ENCODE measurements around the gene RARRES2.

The RARRES2 gene

DNA sequence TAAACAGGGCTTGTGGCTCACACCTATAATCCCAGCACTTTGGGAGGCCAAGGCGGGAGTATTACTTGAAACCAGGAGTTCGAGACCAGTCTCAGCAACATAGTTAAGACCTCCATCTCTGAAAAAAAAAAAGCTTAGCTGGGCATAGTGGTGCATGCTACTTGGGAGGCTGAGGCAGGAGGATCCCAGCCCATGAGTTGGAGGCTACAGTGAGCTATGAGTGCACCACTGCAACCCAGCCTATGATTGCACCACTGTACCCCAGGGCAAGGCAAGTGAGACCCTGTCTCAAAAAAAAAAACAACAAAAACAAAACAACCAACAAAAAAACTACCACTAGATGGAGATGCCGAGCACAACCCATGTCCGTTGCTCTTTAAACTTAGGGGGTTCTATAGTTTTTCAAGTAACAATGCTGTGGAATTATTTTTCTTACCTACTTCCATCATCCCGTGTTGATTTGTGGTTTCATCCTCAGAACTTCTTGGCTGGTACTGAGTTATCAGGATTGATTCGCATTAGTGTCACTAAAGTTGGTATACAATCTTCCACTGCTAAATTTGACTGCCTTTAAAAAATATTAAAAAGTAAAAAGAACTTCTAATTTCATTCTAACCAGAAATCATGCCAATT is 15.0 kb upstream of the RARRES2 start:
- Mint-ChIP-seq H3K27me3 (no peaks in the 10 kb centered on the region), H3K4me1 (peaks cover 40% of the 10 kb centered on the region), H3K27ac (ENCODE audit: low read depth) (no peak overlapping the region), H3K9me3 (no peaks in the 10 kb centered on the region), H3K36me3 (ENCODE audit: insufficient read depth) (peaks cover 9% of the 10 kb centered on the region), H3K4me3 (no peak overlapping the region)
- ATAC-seq (replicated peaks; ENCODE audit: extremely low read depth, poor library complexity, severe bottlenecking) (no peak), DNase-seq (ENCODE audit: low spot score in 2 of 2) (no peak)

DNA sequence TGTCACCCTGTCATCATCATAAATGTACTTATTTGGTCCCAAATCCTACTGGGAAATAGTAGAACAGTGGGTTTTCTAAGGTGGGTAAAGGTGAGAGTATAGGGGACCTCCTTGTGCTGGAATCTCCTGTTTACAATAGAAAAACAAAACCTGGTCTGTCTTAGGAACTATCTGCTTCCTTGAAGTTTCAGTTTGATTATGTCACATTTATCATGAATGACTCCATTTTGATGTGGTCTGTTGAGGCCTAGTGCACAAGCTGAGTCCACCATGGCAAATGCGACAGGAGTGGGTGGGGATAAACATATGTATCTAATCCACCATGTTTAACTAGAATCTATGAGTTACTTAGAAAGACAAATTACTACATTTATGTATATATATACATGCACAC is 14.2 kb upstream of the RARRES2 start:
- peaks cover 40% of the 10 kb centered on the region for H3K4me1 Mint-ChIP-seq
- DNase-seq (ENCODE audit: low spot score in 2 of 2) (no peak), ATAC-seq (replicated peaks; ENCODE audit: extremely low read depth, poor library complexity, severe bottlenecking) (no peak)
- H3K9me3 Mint-ChIP-seq: no peaks in the 10 kb centered on the region
- no peak overlapping the region for H3K4me3 Mint-ChIP-seq
- no peaks in the 10 kb centered on the region for H3K27me3 Mint-ChIP-seq
- no peak overlapping the region for H3K27ac Mint-ChIP-seq (ENCODE audit: low read depth)
- peaks cover 9% of the 10 kb centered on the region for H3K36me3 Mint-ChIP-seq (ENCODE audit: insufficient read depth)

DNA sequence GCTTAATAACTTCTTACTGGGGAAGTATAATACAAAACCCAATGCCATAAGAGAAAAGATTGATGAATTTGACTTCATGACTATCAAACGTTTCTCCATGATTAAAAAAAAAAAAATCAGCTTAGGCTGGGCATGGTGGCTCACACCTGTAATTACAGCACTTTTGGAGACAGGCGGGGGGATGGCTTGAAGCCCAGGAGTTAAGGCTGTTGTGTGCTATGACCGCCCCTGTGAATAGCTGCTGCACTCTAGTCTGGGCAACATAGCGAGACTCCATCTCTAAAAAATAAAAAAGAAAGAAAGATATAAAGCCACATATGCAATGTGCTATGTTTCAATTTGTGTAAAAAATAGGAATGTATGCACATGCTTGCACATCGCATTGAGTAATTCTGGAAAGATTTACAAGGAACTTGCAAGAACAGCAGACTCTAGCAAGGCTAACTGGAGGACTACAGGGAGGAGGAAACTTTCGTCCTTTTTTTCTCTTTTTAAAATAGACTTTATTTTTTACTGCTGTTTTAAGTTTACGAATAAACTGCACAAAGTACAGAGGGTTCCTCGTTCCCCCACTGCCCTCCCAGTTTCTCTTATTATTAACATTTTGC is 10.3 kb upstream of the RARRES2 start:
- Mint-ChIP-seq H3K4me1 (peaks cover 6% of the 10 kb centered on the region), H3K4me3 (no peak overlapping the region), H3K36me3 (ENCODE audit: insufficient read depth) (peaks cover 2% of the 10 kb centered on the region), H3K27ac (ENCODE audit: low read depth) (no peak overlapping the region), H3K27me3 (peaks cover 3% of the 10 kb centered on the region), H3K9me3 (no peaks in the 10 kb centered on the region)
- ATAC-seq (replicated peaks; ENCODE audit: extremely low read depth, poor library complexity, severe bottlenecking) (no peak), DNase-seq (ENCODE audit: low spot score in 2 of 2) (no peak)

DNA sequence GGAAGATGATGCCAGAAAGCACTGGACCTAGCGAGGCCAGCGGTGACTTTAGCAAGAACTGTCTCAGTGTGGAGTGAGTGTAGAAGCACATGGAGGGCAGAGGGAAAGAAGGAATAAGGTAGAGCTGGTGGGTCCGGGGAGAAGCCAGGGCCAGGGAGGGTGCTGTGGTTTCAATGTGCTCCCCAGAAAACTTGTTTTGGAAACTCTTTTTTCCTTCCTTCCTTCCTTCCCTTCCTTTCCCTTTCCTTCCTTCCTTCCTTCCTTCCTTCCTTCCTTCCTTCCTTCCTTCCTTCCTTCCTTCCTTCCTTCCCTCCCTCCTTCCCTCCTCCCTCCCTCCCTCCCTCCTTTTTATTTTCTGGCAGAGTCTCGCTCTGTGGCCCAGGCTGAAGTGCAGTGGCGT is 5.5 kb upstream of the RARRES2 start:
- Mint-ChIP-seq H3K27me3 (peaks cover 33% of the 10 kb centered on the region), H3K27ac (ENCODE audit: low read depth) (no peak overlapping the region), H3K4me3 (no peak overlapping the region), H3K9me3 (no peaks in the 10 kb centered on the region), H3K4me1 (no peaks in the 10 kb centered on the region), H3K36me3 (ENCODE audit: insufficient read depth) (no peaks in the 10 kb centered on the region)
- DNase-seq (ENCODE audit: low spot score in 2 of 2) (no peak), ATAC-seq (replicated peaks; ENCODE audit: extremely low read depth, poor library complexity, severe bottlenecking) (no peak)

DNA sequence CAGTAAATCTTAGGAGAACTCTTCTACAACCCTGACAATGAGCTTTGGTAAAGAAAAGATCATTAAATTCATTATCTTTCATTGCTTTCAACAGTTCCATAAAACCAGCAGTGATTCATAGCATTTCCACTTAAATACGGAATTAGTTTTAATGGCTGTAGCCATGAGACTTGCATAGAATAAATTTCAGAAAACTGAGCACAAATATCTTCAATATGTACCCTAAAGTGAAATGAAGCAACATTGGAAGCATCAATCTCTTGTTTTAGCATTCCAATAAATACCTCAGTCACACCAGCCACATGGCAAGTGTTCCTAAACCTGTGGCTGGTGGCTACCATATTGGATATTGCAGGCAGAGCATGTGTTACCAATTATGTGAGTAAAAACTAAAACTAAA is 3.6 kb upstream of the RARRES2 start:
- H3K9me3 Mint-ChIP-seq: no peaks in the 10 kb centered on the region
- H3K4me3 Mint-ChIP-seq: no peak overlapping the region
- DNase-seq (ENCODE audit: low spot score in 2 of 2) (no peak), ATAC-seq (replicated peaks; ENCODE audit: extremely low read depth, poor library complexity, severe bottlenecking) (no peak)
- H3K36me3 Mint-ChIP-seq (ENCODE audit: insufficient read depth): peaks cover 2% of the 10 kb centered on the region
- no peaks in the 10 kb centered on the region for H3K4me1 Mint-ChIP-seq
- peaks cover 38% of the 10 kb centered on the region for H3K27me3 Mint-ChIP-seq
- H3K27ac Mint-ChIP-seq (ENCODE audit: low read depth): no peak overlapping the region

DNA sequence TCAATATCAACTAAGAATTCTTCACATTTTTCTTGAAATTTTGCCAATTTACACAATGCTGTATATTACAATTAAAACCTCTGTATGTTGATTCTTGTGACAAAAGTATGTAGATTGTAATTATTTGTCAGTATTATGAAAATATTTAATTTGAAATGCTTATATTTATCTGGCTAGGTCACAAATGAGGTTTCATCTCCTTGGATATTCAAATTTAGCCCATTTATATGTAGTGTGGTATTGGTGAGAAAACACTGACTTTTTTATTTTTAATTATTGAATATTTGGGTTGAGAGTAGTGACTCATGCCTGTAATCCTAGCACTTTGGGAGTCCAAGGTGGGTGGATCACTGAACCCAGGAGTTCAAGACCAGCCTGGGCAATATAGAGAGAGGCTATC is 2.9 kb upstream of the RARRES2 start:
- ATAC-seq (replicated peaks; ENCODE audit: extremely low read depth, poor library complexity, severe bottlenecking) (no peak), DNase-seq (ENCODE audit: low spot score in 2 of 2) (no peak)
- peaks cover 2% of the 10 kb centered on the region for H3K36me3 Mint-ChIP-seq (ENCODE audit: insufficient read depth)
- H3K4me1 Mint-ChIP-seq: no peaks in the 10 kb centered on the region
- H3K27ac Mint-ChIP-seq (ENCODE audit: low read depth): no peak overlapping the region
- H3K9me3 Mint-ChIP-seq: no peaks in the 10 kb centered on the region
- H3K27me3 Mint-ChIP-seq: peaks cover 38% of the 10 kb centered on the region
- H3K4me3 Mint-ChIP-seq: no peak overlapping the region

DNA sequence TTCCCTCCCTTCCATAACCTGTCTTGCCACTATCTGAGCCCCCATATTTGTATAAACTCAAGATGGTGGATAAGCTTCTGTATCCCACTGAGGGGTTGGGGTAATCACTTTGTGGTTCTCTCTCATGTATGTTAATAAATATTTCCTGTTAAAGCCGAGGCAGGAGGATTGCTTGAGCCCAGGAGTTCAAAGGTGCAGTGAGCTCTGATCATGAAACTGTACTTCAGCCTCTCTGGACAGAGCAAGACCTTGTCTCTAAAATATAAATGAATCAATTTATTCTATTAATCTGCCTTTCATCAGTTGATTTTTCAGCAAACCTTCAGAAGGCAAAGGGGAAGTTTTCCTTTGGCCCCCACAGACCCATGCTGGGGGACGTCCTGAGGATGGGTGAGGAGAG is 1.8 kb upstream of the RARRES2 start:
- no peak overlapping the region for H3K4me3 Mint-ChIP-seq
- ATAC-seq (replicated peaks; ENCODE audit: extremely low read depth, poor library complexity, severe bottlenecking): no peak

DNA sequence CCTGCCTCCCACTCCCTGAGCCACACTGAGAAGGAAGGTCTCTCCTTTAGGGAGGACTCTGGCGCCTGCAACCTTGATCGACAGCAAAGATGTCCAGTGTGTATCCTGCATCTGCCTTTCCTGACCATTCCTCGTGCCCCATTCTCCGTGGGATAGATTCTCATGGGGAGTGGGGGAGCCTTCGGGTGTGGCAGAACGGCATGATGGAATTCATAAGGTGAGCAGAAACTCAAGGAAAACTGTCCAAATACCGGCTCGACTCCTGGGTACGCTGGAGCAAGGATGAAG is 636 bp upstream of the RARRES2 start:
- Mint-ChIP-seq H3K27me3 (peaks cover 38% of the 10 kb centered on the region), H3K4me3 (no peak overlapping the region), H3K36me3 (ENCODE audit: insufficient read depth) (peaks cover 6% of the 10 kb centered on the region), H3K9me3 (no peaks in the 10 kb centered on the region), H3K4me1 (peaks cover 5% of the 10 kb centered on the region), H3K27ac (ENCODE audit: low read depth) (no peak overlapping the region)
- DNase-seq (ENCODE audit: low spot score in 2 of 2) (no peak), ATAC-seq (replicated peaks; ENCODE audit: extremely low read depth, poor library complexity, severe bottlenecking) (no peak)

More for the DNA sequence above, 1.8 kb upstream of the RARRES2 start:
- Mint-ChIP-seq H3K9me3 (no peaks in the 10 kb centered on the region), H3K4me1 (peaks cover under 1% of the 10 kb centered on the region), H3K27me3 (peaks cover 38% of the 10 kb centered on the region), H3K36me3 (ENCODE audit: insufficient read depth) (peaks cover 3% of the 10 kb centered on the region), H3K27ac (ENCODE audit: low read depth) (no peak overlapping the region)
- DNase-seq (ENCODE audit: low spot score in 2 of 2): no peak

DNA sequence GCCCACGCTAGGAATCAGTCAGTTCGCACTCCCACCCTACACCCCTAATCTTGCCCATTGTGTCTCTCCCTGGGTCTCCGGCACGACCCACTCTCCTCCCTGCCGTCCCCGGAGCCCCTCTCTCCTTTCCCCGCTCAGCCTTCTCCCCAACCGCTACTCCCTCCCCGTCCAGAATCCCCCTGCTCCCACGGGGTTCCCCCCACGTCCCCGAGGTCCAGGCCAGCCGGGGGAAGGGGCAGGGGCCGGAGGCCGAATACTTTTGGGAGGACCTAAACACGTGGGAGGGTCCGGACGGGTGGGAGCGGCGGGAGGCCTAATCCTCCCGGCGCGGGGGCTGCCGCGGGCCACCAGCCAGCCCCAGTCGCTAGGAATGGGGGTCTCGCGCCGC is 560 bp downstream of the RARRES2 start:
- H3K27ac Mint-ChIP-seq (ENCODE audit: low read depth): no peak overlapping the region
- peaks cover 27% of the 10 kb centered on the region for H3K27me3 Mint-ChIP-seq
- H3K4me3 Mint-ChIP-seq: no peak overlapping the region
- DNase-seq (ENCODE audit: low spot score in 2 of 2) (no peak), ATAC-seq (replicated peaks; ENCODE audit: extremely low read depth, poor library complexity, severe bottlenecking) (no peak)
- no peaks in the 10 kb centered on the region for H3K9me3 Mint-ChIP-seq
- H3K4me1 Mint-ChIP-seq: peaks cover 5% of the 10 kb centered on the region
- peaks cover 6% of the 10 kb centered on the region for H3K36me3 Mint-ChIP-seq (ENCODE audit: insufficient read depth)

DNA sequence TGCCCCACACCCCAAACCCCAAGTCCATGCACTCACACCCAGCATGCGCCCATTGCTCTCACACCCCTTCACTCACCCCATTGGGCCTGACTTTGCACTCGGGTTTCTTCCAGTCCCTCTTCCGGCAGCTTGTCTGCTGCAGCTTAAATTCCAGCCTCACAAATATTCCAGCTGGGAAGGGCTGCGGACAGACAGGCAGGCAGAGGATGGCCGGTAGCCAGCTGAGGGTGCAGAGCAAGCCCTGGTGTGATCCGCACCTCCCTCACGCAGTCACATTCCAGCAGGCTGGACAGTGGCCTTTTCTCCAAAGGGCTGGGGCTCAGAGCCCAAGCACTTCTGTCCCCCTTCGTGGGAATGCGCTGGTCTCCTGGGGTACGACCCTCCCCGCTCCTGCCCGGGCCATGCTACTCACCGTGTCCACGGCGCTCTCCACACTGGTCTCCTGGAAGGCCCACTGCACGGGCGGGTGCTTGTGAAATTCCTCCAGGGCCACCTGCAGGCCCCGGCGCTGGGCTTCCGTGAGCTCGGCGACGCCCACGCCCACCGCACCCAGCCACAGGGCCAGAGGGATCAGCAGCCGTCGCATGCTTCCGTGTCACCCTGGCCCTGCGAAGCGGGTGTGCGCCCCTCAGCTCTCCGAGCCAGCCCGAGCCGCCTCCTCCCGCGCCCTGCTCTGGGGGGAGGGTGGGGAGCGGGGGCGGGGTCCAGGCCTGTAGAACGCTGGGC is 1.2 kb downstream of the RARRES2 start:
- Mint-ChIP-seq H3K36me3 (ENCODE audit: insufficient read depth) (peaks cover 6% of the 10 kb centered on the region), H3K4me1 (peaks cover 5% of the 10 kb centered on the region), H3K27me3 (peaks cover 24% of the 10 kb centered on the region), H3K4me3 (no peak overlapping the region), H3K9me3 (no peaks in the 10 kb centered on the region), H3K27ac (ENCODE audit: low read depth) (no peak overlapping the region)
- ATAC-seq (replicated peaks; ENCODE audit: extremely low read depth, poor library complexity, severe bottlenecking) (no peak), DNase-seq (ENCODE audit: low spot score in 2 of 2) (no peak)

DNA sequence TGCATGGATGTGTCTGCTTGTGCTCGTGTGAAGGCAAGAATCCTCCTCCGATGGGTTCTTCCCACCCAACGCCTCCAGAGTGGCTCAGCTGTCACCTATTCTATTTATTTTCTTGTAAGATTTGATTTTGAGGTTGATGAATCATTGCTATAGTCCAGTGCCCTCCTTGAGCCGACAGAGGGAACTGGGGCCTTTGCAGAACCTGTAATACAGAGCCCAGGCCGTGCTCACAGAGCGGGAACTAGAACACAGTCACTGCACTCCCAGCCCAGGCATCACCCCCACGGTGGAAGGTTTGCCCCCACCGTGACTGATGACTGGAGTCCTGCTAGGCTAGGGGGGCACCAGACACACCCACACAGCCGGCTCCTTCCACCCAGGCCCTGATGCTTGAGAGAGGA is 2.0 kb downstream of the RARRES2 start:
- H3K27me3 Mint-ChIP-seq: peaks cover 24% of the 10 kb centered on the region
- H3K4me1 Mint-ChIP-seq: peaks cover 5% of the 10 kb centered on the region
- peaks cover 6% of the 10 kb centered on the region for H3K36me3 Mint-ChIP-seq (ENCODE audit: insufficient read depth)
- DNase-seq (ENCODE audit: low spot score in 2 of 2): no peak
- no peak for ATAC-seq (replicated peaks; ENCODE audit: extremely low read depth, poor library complexity, severe bottlenecking)
- H3K9me3 Mint-ChIP-seq: no peaks in the 10 kb centered on the region
- no peak overlapping the region for H3K27ac Mint-ChIP-seq (ENCODE audit: low read depth)
- H3K4me3 Mint-ChIP-seq: no peak overlapping the region

DNA sequence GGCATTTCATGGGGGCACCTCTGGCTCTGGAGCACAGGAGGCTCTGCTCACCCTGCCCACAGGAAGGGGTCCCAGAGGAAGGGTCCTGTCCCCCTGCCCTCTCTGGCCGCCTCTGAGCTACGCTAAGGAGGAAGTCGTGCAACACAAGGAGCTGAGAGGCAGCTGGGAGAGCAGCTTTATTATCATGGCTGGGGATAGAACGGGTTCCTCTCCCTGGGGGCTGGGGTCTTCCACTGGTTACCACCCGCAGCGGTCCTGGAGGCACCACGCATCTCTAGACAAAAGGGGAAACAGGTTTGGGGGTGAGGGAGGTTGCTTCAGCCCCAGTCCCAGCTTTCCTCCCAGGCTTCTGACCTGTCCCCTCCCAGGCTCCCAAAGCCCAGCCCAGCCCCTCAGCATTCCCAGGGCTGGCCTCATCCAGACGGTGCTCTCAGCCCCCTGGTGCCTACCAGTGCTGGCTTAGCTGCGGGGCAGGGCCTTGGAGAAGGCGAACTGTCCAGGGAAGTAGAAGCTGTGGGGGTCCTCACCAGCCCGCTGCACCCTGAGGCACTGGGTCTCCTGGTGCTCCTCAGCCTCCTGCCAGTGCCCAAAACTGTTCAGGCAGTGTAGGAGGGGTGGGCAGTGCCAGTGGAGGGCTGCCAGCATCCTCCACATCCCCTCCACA is 3.1 kb downstream of the RARRES2 start:
- no peaks in the 10 kb centered on the region for H3K9me3 Mint-ChIP-seq
- H3K4me3 Mint-ChIP-seq: no peak overlapping the region
- H3K27ac Mint-ChIP-seq (ENCODE audit: low read depth): no peak overlapping the region
- ATAC-seq (replicated peaks; ENCODE audit: extremely low read depth, poor library complexity, severe bottlenecking): no peak
- peaks cover 17% of the 10 kb centered on the region for H3K27me3 Mint-ChIP-seq
- peaks cover 5% of the 10 kb centered on the region for H3K4me1 Mint-ChIP-seq
- H3K36me3 Mint-ChIP-seq (ENCODE audit: insufficient read depth): peaks cover 6% of the 10 kb centered on the region
- DNase-seq (ENCODE audit: low spot score in 2 of 2): no peak

DNA sequence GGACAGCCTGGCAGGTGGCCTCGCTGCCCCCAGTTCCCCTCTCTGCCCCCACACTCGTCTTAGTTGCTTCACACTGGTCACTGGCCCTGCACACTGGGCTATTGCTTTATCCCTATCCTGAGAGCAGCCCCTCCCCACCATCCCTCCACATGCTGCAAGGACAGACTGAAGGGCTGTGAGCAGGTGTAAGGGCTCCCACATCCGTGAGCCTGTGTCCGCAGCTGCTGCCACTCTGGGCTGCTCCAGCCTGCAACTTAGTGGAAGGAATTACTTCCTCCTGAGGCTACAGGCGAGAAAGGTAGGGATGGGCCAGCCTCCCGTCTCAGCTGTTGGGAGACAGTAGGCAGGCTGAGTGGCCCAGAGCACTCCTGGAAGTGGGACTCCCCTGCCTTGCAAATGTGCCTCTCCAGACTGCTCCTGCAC is 3.8 kb downstream of the RARRES2 start:
- Mint-ChIP-seq H3K4me3 (no peak overlapping the region), H3K9me3 (no peaks in the 10 kb centered on the region)
- no peak for ATAC-seq (replicated peaks; ENCODE audit: extremely low read depth, poor library complexity, severe bottlenecking)

More for the DNA sequence above, 3.8 kb downstream of the RARRES2 start:
- no peak for DNase-seq (ENCODE audit: low spot score in 2 of 2)
- Mint-ChIP-seq H3K27ac (ENCODE audit: low read depth) (no peak overlapping the region), H3K27me3 (peaks cover 11% of the 10 kb centered on the region), H3K4me1 (peaks cover 5% of the 10 kb centered on the region), H3K36me3 (ENCODE audit: insufficient read depth) (peaks cover 9% of the 10 kb centered on the region)

Measured in central memory CD8-positive, alpha-beta T cell (primary cell).